ENCODE measurements around the gene MICAL3.

DNA sequence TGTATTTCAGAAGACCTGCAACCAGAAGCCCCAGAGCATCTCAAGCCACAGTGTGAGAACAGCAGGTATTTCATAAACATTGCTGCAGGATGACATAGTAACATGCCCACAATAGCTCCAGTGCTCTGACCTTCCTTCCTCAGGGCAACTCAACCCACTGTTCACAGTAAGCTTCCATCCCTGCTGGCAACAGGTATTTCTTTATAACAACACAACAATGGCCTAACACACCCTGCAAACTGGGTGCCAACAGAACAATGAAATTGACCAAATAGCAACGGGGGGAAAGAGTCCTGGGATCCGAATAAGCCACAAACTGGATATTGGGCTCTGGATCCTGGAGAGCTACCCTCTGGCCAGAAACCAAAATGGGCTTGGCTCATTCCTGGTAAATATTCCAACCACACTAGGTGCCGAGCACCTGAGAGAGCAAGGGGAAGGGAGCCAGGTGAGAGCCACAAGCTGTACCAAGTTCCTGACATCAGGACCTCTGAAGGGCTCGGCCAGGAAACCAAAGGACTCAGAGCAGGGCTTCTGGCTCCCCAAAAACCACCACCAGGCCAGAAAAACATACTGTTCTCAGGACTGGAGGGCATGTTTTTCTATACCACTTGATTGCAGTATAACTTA is 99.5 kb downstream of the MICAL3 start:
- TF ChIP-seq, protein P1, sequence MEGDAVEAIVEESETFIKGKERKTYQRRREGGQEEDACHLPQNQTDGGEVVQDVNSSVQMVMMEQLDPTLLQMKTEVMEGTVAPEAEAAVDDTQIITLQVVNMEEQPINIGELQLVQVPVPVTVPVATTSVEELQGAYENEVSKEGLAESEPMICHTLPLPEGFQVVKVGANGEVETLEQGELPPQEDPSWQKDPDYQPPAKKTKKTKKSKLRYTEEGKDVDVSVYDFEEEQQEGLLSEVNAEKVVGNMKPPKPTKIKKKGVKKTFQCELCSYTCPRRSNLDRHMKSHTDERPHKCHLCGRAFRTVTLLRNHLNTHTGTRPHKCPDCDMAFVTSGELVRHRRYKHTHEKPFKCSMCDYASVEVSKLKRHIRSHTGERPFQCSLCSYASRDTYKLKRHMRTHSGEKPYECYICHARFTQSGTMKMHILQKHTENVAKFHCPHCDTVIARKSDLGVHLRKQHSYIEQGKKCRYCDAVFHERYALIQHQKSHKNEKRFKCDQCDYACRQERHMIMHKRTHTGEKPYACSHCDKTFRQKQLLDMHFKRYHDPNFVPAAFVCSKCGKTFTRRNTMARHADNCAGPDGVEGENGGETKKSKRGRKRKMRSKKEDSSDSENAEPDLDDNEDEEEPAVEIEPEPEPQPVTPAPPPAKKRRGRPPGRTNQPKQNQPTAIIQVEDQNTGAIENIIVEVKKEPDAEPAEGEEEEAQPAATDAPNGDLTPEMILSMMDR (IDR thresholded peaks at IDR 0.05; ENCODE audit: control extremely low read depth in 1 of 3, insufficient read depth in 1 of 3, low read depth in 1 of 3, low read length in 3 of 3) = no peak
- TF ChIP-seq POLR2A (IDR thresholded peaks at IDR 0.05; ENCODE audit: control extremely low read depth in 1 of 2, low read depth in 2 of 2, low read length in 2 of 2) = no peak
- no peak for TF ChIP-seq RFX5 (IDR thresholded peaks at IDR 0.05; ENCODE audit: borderline replicate concordance, low read depth, low read length)
- TF ChIP-seq ZNF274 (IDR thresholded peaks at IDR 0.05; ENCODE audit: borderline replicate concordance, extremely low read depth, low read length) = no peak
- no peak for TF ChIP-seq SRF (IDR thresholded peaks at IDR 0.05; ENCODE audit: low read depth, low read length)
- no peak for TF ChIP-seq SP4 (IDR thresholded peaks at IDR 0.05; ENCODE audit: low read length)
- no peak for TF ChIP-seq CBX5 (IDR thresholded peaks at IDR 0.05; ENCODE audit: low read depth, low read length)
- no peak for TF ChIP-seq CHD2 (IDR thresholded peaks at IDR 0.05; ENCODE audit: low read length)
